Posterior cingulate gyrus (tissue), 11 donors: Measurements from ENCODE around the gene GLP2R.

Experiments
- DNase-seq, 10 donors: peaks; one replicate each; pipeline versions ENCODE4 v3.0.0 to v3.0.0-alpha.2; 2020 to 2021; ENCODE audit warnings: mixed read lengths in 3 of 10
- intact Hi-C: fragments of 100-400 bp; cut with DNase I; formaldehyde crosslinking; loops from one replicate; pipeline ENCODE4 v1.15.1; 2023

GLP2R gene

DNA sequence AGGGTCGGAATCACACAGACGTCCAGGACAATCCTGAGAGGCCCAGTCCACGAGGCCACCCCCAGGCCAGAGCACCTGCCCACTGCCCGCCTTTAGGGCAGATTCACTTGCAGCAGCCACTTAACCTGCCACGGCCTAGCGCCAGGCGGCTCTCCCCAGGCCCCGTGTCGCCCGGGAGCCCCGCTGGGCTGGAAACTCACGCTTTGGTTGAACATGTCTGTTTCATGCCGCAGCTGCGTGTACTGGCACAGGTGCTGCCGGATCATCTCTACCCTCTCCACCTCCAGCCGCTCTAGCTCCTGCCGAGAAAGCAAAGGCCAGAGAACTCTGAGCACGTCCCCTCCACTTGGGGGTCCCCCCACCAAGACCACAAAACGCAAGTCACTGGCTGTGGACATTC is 92.1 kb downstream of the GLP2R start:
- peak in 3 of 10 donors; percentile 57 to 82 (median 74) for DNase-seq
- intact Hi-C loops = no loop called here

DNA sequence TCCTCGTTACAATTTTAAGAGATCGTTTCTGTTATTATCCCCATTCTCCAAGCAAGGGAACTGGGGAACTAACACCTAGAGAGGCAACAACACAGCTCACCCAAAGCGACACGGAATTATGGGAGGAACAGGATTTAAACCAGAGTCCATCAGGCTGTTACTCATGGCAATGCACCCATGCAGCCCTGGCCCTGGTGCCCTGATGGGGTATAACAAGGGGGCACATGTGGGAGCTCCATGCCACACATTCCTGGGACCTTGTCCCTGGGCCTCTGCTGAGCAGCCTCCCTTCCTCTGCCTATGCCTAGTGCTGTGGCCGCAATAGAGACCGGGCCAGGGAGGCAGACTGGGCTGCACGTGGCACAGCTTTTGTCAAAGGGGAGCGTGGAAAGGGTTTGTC is 92.6 kb downstream of the GLP2R start:
- intact Hi-C loops = no loop called here
- DNase-seq = peak in 3 of 10 donors; percentile 23 to 59 (median 57)

DNA sequence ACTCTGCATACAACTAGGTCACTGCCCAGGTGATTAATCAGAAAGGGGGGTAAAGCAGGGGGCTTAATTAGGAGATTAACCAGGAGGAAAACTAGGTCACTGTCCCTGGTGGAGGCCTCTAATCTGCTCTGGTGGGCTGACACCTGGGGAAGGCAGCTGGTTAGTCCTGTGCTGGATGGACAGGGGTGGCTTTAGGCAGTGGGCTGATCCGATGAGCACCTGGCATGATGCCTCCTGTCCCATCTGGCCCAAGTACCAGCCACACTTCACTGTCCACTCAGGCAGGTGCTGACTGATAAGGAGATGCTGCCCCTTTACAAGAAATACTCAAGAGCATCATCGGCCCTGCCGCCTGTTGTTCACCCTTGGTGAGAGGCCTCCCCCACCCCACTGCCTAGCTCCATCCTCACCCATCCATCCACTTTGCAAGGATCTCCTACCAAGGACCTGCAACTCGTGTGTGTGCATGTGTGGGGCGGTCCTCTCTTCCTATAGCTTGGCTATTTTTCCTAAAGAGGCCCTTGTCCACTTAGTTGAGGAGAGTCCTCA is 93.2 kb downstream of the GLP2R start:
- intact Hi-C loops = no loop called here
- peak in 3 of 10 donors; percentile 19 to 57 (median 45) for DNase-seq

DNA sequence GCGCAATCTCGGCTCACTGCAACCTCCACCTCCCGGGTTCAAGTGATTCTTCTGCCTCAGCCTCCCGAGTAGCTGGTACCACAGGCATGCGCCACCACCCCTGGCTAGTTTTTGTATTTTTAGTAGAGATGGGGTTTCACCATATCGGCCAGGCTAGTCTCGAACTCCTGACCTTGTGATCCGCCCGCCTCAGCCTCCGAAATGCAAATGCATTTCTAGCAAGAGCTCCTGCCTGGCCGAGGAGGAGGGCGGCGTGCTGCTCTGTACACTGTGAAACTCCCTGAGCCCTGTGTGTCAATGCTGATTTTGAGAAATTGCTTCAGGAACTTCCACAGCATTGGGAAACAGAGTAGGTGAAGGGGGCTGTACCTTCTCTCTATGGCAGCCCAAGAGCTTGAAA is 95.5 kb downstream of the GLP2R start:
- intact Hi-C loops = loop anchor here (10.0 kb wide), 3 partner anchors 64 to 364 kb away; no protein-coding TSS in a partner anchor

DNA sequence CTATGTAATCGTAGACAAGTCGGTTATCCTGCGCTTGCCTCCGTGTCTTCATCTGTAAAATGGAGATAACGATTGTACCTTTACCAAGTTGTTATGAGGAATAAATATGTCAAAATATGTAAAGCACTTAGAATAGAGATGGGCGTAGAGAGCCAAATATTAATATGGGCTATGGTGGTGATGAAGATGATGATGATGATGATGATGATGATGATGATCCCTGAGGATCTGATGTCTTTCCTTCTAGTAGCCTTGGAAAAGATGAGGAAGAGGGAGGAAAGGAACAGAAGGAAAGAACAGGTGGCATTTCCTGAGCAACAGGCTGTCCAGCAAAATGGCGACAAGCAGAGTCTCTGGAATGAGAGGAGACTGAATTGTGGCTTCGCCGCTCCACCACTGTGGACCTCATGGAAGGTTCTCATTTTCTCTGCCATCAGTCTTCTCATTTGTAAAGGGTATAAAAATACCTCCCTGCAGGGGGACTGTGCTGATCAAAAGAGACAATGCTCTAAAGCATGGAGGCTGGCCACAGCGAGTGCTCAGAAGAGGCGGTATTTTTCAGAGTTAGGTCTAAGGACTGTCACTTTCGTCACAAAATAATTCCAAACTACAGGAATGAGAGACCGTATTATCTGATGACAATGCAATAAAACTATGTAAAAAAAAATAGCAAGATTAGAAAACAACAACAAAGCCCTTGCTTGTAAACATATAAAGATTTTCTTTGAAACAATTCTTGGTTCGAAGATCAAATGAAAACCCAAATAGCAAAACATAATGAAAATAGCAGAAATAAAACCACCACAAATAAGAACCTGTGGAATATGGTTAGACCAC is 96.5 kb downstream of the GLP2R start:
- intact Hi-C loops = loop anchor here (10.0 kb wide), 3 partner anchors 63 to 363 kb away; no protein-coding TSS in a partner anchor
- peak in 2 of 10 donors; percentile 14 to 40 for DNase-seq

More for the DNA sequence above, 95.5 kb downstream of the GLP2R start:
- peak in 3 of 10 donors; percentile 30 to 64 (median 63) for DNase-seq

DNA sequence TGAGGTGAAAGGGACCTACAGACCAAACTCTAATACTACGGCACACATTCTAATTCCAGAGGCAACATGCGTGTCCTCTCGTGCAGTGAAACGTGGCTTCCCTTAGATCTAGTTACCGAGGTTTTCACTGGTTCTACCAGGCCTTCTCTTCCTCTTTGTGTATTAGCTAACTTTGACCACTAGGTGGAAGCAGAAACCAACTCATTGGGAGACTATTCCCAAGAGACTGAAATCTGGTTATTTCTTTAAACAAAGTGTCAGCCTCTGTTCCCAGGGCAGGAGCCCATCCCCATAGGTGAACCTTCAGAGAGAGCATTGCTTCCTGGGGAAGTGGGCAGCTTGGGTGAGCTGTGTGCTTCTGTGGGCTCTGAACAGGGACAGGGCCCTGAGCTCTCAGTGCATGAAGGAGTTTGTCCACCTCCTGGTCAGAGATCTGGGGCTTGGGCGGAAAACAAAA is 99.0 kb downstream of the GLP2R start:
- intact Hi-C loops = loop anchor here (2.0 to 10.0 kb wide), 4 partner anchors 60 to 694 kb away; no protein-coding TSS in a partner anchor

DNA sequence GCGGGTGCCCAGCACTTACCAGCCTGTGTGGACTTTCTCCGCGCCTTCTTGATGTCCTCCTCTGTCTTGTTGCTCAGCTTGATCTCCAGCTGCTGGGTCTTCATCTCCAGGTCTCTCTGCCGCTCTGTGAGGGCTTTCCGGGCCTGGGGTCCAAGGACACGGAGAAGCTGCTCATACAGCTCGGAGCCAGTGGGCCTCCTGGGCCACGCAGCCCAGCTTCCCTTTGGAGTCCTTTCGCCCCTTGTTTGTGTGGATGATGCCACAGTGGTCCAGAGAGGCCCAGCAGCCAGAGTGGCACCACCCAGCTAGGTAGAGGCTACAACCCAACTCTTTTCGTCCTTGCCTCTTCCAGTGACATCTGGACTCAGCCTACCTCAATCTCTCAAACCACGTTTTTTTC is 99.7 kb downstream of the GLP2R start:
- intact Hi-C loops = loop anchor here (2.0 to 10.0 kb wide), 4 partner anchors 59 to 693 kb away; no protein-coding TSS in a partner anchor
- peak in 1 of 10 donors; percentile 75 for DNase-seq

More for the DNA sequence above, 99.0 kb downstream of the GLP2R start:
- peak in 3 of 10 donors; percentile 8 to 83 (median 28) for DNase-seq

DNA sequence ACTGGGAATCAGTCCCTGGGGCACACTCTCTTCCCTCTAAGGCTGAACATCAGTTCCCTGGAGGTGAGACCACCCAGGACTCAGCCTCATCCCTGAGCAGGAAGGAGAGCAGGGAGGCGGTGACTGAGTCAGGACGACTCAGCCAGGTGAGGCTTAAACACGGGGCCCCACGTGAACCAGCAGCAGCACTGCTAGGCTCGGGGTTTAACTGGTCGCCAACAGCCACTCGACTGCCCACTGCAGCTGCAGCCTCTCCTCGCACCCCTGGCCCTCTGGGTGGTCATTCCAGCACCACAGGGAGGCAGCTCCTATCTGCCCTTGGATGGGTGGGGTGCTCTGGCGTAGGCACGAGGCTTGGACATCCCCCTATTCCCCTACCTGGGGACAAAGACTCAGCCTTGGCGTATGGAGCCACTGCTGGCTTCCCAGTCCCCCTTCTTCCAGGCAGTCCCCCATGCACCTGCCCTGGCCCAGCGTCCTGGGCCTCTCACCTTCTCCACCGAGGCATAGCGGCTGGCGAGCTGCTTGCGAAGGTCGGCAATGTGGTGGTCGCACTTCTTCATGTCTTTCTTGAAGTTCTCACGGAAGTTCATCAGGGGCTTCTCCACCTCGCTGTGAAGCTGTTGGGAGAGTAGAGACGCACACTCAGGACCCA is 100.6 kb downstream of the GLP2R start:
- peak in 1 of 10 donors; percentile 74 for DNase-seq
- intact Hi-C loops = loop anchor here (10.0 kb wide), 3 partner anchors 59 to 359 kb away; no protein-coding TSS in a partner anchor

DNA sequence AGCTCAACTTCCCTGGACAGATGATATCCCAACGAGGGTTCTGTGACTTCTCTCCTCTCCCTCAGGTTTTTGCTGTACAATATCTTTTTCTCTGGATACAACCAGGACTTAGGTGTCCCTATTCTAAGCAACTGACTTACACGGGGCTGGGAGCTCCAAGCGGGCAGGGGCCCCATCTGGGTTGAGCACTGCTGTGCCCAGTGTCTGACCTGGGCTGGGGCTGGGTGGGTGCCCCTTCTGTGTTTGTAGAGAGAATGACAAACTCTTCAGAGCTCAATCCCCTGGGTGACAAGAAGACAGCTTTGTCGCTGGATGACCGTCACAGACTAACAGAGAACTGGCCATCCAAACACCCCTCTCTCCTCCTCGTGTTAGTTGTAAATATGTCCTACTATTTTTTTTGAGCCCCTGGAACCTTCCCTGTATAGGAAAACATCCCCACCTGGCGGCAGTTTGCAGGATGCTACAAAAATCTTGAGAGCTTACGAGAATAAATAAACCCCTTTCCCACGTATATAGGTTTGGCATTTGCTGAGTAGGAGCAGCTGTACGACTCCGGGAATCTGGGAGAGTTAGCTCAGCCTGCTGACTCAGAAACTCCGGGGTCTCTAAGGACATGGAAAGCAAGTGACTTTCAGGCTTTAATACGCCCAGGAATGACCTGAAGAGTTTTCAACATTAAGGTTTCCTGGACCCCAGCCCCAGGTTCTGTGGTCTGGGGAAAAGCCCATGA is 103.0 kb downstream of the GLP2R start:
- DNase-seq = peak in 4 of 10 donors; percentile 27 to 89 (median 54)
- intact Hi-C loops = loop anchor here (10.0 kb wide), 3 partner anchors 56 to 356 kb away; no protein-coding TSS in a partner anchor

DNA sequence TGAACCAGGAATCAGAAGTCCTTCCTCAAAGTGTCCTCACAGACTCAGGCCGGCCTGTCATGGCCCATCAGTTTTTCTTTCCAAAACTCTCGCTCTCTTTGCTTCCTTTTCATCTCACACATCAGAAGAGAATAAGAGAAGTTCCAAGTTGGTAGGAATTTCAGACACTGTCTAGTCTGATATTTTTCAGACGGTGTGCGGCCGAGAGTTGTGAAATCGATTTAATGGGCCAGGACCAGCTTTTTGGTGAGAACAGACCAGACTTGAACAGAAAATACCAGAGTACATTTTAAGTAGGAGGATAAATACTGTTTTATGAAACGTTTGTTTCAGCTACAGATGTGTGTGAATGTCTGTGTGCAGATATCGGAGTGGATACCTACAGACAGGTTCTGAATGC is 104.1 kb downstream of the GLP2R start:
- DNase-seq = peak in 1 of 10 donors; percentile 10
- intact Hi-C loops = loop anchor here (10.0 kb wide), 3 partner anchors 55 to 355 kb away; no protein-coding TSS in a partner anchor

DNA sequence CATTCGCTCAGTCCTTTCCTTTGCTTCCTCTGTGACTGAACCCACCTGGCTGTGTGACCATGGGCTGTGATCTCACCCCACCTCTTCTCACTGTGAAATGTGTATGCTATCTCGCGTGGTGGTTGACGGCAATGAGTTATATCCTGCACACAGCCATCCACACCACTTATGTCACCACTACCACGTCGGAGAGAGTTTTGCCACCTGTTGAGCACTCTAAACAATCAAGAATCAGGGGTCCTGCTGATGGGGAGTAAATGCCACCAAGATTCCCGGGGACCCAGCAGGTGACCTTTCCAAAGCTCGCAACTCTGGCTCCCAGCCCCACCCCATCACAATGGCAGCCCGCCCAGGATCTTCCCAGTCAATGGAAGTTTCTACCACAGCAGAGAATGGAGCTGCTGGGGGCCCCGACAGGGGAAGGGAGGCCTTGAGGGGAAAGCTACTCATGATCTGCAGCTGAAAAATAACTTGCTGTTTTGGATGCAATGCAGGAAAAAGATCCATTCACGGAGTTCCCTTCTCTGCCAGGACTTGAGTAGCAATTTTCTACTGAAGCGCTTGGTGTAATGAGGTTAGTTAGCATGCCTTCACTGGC is 105.5 kb downstream of the GLP2R start:
- DNase-seq = peak in 1 of 10 donors; percentile 42
- intact Hi-C loops = no loop called here

DNA sequence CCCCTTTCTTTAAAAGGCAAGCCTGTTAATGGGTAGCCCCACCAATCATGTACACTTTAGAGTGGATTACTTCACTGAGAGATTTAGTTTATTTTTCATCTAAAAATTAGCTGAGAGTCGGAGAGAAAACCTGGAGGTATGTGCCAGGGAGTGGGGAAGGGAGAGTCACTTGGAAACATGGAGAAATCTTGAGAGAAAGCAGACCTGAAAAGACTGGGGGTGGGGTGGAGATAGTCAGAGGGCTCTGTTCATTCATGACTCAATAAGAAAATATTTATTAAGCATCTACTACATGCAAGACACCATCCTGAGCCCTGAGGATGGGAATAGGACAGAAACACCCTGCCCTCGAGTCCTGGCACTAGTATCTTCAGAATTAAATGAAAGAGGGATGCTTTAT is 106.8 kb downstream of the GLP2R start:
- intact Hi-C loops = no loop called here
- DNase-seq = no peak

DNA sequence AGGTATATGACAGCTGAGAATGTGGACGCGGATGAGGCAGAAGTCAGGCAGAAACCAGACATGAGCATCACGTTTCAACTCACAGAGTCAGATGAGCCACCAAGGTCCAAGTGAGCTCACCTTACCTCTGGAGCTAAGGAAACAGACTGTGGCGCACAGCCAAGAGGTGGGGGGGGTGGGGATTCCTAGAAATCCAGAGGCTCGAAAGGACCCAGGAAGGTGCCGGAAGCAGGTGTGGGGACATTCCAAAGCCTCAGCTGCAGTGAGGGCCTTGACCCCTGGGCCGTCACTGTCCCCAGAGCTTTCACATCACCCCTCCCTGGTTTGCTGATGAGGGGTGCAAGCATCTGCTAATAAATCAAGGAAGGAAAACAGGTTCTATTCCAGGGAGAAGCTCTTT is 108.6 kb downstream of the GLP2R start:
- intact Hi-C loops = no loop called here
- peak in 1 of 10 donors; percentile 44 for DNase-seq

DNA sequence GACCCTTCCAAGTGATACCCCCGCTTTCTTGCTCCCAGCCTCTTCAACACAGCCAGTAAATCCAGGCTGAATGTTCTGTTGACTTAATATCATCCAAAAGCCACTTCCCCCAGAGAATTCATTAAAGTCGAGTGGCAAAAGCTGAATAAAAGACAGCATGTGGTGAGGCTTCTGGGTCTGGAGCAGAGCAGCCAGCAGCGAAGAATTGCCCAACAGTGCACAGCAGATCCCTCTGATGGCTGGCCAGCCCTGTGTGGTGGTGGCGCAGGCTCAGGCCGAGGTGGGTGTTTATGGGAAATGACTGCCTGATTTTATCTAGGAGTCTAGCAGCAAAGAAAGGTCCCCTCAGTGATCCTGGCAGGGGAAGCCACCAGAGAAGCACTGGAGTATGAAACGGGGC is 109.7 kb downstream of the GLP2R start:
- intact Hi-C loops = no loop called here
- peak in 1 of 10 donors; percentile 83 for DNase-seq

DNA sequence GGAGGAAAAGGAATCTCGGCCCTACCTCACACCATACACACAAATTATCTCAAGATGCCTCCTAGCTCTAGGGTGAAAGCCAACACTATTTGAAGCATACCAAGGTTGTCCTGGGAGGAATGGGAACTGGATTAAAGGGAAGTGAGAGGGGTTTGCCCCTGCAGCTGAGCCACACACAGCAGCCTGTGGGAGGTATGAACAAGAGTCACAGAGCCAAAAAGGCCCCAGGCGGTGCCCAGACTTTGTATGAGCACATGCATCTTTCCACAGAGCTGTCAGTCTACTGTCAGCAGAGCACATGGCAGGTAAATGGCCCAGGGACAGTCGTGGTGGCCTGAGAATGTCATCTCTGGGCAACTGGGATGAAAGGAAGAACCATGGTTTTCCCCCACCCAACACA is 110.4 kb downstream of the GLP2R start:
- DNase-seq = peak in 1 of 10 donors; percentile 59
- intact Hi-C loops = no loop called here

DNA sequence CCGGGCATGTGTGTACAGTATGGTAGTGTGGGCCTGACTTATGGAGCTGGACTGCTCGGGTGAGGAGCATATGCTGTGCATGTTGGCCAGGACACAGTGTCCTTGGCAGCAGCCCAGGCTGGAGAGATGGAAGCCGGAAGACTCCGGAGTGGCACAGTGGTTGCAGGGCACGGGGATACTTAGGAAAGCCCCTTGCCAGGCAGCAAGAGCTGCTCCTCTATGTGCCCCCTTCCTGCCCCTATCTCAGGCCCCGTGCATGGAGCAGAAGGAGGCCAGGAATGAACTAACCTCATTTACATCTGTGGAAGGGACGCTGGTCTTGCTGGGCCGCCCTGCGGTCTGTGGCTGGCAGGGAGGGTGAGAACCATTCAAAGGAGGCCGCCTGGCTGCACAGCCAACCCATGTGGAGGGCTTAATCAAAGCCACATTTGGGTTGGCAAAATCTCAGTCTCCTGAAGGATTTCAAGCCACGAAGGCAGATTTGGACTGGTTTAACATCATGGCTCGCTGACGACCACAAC is 111.6 kb downstream of the GLP2R start:
- DNase-seq = peak in 9 of 10 donors; percentile 53 to 95 (median 69)
- intact Hi-C loops = no loop called here

DNA sequence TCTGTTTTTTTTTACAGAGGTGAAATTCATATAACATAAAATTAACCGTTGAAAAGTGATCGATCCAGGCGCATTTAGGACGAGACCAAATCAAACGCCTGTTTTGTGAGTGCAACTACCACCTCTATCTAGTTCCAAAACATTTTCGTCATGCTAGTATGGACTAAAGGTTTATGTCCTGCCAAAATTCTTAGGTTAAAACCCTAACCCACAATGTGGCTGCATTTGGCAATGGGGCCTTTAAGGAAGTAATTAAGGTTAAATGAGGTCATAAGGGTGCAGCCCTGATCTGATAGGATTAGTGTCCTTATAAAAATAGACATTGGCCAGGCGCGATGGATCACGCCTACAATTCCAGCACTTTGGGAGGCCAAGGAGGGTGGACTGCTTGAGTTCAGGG is 112.2 kb downstream of the GLP2R start:
- intact Hi-C loops = no loop called here
- peak in 1 of 10 donors; percentile 16 for DNase-seq

DNA sequence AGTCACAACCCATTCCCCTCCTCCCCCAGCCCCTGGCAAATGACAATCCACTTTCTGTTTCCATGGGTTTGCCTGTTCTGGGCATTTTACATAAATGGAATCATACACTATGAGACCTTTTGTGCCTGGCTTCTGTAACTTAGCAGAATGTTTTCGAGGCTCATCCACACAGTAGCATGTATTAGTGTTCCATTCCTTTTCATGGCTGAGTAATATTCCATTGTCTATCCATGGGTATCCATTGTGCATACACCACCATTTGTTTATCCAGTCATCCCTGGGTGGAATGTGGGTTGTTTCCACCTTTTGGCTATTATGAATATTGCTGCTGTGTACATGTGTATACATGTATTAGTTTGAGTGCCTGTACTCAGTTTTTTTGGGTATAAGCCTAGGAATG is 113.0 kb downstream of the GLP2R start:
- no peak for DNase-seq
- intact Hi-C loops = no loop called here

DNA sequence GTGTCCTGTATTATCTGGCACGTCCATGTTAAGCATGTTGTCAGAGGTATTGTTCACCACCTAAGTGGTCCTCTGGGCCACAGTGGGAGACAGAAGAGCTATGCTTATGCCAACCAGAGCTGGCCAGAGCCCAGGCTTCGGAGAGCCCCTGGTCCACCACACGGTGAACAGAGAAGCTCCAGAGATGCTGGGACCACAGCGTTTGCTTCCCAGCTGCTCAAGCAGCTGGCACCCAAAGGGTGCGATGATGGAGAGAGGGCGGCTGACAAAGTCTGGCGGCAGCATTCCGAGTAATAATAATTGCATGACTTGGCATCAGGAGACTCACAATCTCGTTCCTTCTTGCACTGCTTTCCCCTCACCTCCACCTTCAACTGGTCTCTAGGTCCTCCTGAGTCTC is 115.1 kb downstream of the GLP2R start:
- DNase-seq = peak in 2 of 10 donors; percentile 59 to 77
- intact Hi-C loops = no loop called here
